Panc1 (cell line): ENCODE measurements around the gene IL11RA.

Experiments
- CTCF ChIP-seq: fragments of 450-650 bp; IDR thresholded peaks from 2 replicates; pipeline ENCODE4 v1.5.1; 2017; ENCODE audit warnings: mild to moderate bottlenecking
- TF ChIP-seq, protein P1 (sequence below), 2 experiments: IDR thresholded peaks; 2 replicates each; pipeline ENCODE4 v1.6.1; 2011 to 2012; ENCODE audit warnings: low read depth in 2 of 2, control low read depth in 1 of 2, low read length in 1 of 2, mild to moderate bottlenecking in 1 of 2, moderate library complexity in 1 of 2; ENCODE audit not compliant: insufficient read depth in 1 of 2

DNA sequence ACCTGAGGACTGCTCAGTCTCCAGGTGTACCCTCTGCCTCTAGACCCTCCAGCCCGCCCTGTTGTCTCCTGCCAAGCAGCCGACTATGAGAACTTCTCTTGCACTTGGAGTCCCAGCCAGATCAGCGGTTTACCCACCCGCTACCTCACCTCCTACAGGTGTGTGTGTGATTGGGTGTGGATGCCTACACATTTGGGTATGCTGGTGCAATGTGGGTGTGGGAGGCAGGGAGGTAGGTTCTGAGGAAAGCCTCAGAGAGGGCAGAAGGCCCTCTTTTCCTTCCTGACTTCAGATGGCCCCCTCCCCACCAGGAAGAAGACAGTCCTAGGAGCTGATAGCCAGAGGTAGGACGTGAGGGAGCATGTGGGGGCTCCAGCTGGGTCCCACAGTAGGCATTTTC lies 5.0 kb downstream of the IL11RA start:
- no peak for TF ChIP-seq CTCF
- TF ChIP-seq, protein P1, sequence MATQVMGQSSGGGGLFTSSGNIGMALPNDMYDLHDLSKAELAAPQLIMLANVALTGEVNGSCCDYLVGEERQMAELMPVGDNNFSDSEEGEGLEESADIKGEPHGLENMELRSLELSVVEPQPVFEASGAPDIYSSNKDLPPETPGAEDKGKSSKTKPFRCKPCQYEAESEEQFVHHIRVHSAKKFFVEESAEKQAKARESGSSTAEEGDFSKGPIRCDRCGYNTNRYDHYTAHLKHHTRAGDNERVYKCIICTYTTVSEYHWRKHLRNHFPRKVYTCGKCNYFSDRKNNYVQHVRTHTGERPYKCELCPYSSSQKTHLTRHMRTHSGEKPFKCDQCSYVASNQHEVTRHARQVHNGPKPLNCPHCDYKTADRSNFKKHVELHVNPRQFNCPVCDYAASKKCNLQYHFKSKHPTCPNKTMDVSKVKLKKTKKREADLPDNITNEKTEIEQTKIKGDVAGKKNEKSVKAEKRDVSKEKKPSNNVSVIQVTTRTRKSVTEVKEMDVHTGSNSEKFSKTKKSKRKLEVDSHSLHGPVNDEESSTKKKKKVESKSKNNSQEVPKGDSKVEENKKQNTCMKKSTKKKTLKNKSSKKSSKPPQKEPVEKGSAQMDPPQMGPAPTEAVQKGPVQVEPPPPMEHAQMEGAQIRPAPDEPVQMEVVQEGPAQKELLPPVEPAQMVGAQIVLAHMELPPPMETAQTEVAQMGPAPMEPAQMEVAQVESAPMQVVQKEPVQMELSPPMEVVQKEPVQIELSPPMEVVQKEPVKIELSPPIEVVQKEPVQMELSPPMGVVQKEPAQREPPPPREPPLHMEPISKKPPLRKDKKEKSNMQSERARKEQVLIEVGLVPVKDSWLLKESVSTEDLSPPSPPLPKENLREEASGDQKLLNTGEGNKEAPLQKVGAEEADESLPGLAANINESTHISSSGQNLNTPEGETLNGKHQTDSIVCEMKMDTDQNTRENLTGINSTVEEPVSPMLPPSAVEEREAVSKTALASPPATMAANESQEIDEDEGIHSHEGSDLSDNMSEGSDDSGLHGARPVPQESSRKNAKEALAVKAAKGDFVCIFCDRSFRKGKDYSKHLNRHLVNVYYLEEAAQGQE (IDR thresholded peaks at IDR 0.05; ENCODE audit: insufficient read depth in 1 of 2, low read depth in 2 of 2, low read length in 1 of 2), result no peak
